Activated T-cell treated with anti-CD3 and anti-CD28 coated beads, Interleukin-2, amount 50 U/mL, for 1 hour (primary cell): Measurements from ENCODE around the gene FAM131B.
A peak's percentile ranks its signal among the peaks of the same experiment; 100 is the strongest.

Source experiments
- DNase-seq: peaks from one replicate; pipeline ENCODE4 v3.0.0-alpha.2; 2020

The FAM131B gene

GRCh38 chr7:143320620-143321019 is 41.9 kb downstream of the FAM131B start:
- no peak for DNase-seq

GRCh38 chr7:143318661-143319060 is 43.9 kb downstream of the FAM131B start:
- DNase-seq = no peak

- DNase-seq = no peak
Observed at GRCh38 chr7:143316492-143316891, 46.0 kb downstream of the FAM131B start.

GRCh38 chr7:143315776-143316175 is 46.7 kb downstream of the FAM131B start, which contains the start of gene CLCN1:
TSS of gene CLCN1 (plus strand) at chr7:143316111. CDS start at chr7:143316213, 102 bp downstream.
- DNase-seq = no peak

- DNase-seq = no peak
Observed at GRCh38 chr7:143314127-143314526, 48.4 kb downstream of the FAM131B start.

GRCh38 chr7:143308632-143309031 is 53.9 kb downstream of the FAM131B start:
- DNase-seq = no peak

GRCh38 chr7:143305423-143306070 is 57.0 kb downstream of the FAM131B start:
- peak; percentile 75 for DNase-seq

- no peak for DNase-seq
Observed at GRCh38 chr7:143304938-143305337, 57.6 kb downstream of the FAM131B start.

GRCh38 chr7:143303733-143304132 is 58.8 kb downstream of the FAM131B start:
- no peak for DNase-seq
